ENCODE measurements around the gene INSYN1.

DNA sequence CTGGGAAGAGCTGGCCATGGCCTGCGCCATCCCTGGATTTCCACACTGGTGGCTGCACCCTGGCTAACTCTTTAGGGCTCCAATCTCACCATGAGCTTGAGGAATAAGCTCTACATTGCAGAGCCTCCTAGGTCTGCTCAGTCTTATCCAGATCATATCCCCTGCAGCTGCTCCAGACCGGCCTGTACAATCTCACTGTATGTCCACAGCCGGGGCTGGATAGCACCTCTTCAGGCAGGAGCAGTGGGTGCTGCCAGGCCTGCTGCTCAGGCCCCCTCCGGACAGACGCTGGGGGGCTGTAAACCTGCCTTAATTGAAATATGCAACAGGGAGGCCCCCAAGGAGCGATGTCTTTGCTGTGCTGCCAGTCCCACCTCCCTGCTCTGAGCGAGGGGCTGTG is 15.6 kb downstream of the INSYN1 start:
- TF ChIP-seq, protein P1, sequence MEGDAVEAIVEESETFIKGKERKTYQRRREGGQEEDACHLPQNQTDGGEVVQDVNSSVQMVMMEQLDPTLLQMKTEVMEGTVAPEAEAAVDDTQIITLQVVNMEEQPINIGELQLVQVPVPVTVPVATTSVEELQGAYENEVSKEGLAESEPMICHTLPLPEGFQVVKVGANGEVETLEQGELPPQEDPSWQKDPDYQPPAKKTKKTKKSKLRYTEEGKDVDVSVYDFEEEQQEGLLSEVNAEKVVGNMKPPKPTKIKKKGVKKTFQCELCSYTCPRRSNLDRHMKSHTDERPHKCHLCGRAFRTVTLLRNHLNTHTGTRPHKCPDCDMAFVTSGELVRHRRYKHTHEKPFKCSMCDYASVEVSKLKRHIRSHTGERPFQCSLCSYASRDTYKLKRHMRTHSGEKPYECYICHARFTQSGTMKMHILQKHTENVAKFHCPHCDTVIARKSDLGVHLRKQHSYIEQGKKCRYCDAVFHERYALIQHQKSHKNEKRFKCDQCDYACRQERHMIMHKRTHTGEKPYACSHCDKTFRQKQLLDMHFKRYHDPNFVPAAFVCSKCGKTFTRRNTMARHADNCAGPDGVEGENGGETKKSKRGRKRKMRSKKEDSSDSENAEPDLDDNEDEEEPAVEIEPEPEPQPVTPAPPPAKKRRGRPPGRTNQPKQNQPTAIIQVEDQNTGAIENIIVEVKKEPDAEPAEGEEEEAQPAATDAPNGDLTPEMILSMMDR (conservative IDR thresholded peaks at IDR 0.05 in 1 of 2, IDR thresholded peaks at IDR 0.05 in 1 of 2; ENCODE audit: extremely low read depth in 1 of 2, insufficient read depth in 1 of 2, low read depth in 1 of 2, low read length in 2 of 2) = no peak
- TF ChIP-seq EZH2 (IDR thresholded peaks at IDR 0.05; ENCODE audit: borderline replicate concordance, low read length) = no peak
